Measurements from ENCODE around the gene GIMAP1.
A peak's percentile ranks its signal among the peaks of the same experiment; 100 is the strongest.

The GIMAP1 gene

GRCh38 chr7:150745086-150745485, 28.7 kb downstream of the GIMAP1 start:
- Histone ChIP-seq H3K27me3 (no peaks in the 10 kb centered on the region), H3K36me3 (peaks cover 0 to 11% (median 0%) of the 10 kb centered on the region in 3 donors), H3K27ac (no peak overlapping the region), H3K4me3 (no peak overlapping the region), H3K9me3 (no peaks in the 10 kb centered on the region), H3K4me1 (no peaks in the 10 kb centered on the region)
- intact Hi-C loops (cut with DNase I; ENCODE audit: low total_unique reads), result no loop called here
- DNase-seq, result no peak
- TF ChIP-seq CTCF (IDR thresholded peaks at IDR 0.05), result no peak

- Histone ChIP-seq H3K27me3 (no peaks in the 10 kb centered on the region), H3K27ac (no peak overlapping the region), H3K4me1 (no peaks in the 10 kb centered on the region), H3K9me3 (no peaks in the 10 kb centered on the region), H3K36me3 (peaks cover 0 to 11% (median 0%) of the 10 kb centered on the region in 3 donors), H3K4me3 (no peak overlapping the region)
- DNase-seq, result no peak
- TF ChIP-seq CTCF (IDR thresholded peaks at IDR 0.05), result no peak
- intact Hi-C loops (cut with DNase I; ENCODE audit: low total_unique reads), result no loop called here
Measured at GRCh38 chr7:150745876-150746275, 29.5 kb downstream of the GIMAP1 start.

- intact Hi-C loops (cut with DNase I; ENCODE audit: low total_unique reads), result no loop called here
- TF ChIP-seq CTCF (IDR thresholded peaks at IDR 0.05), result no peak
- no peak overlapping the region for H3K27ac ChIP-seq
Measured at GRCh38 chr7:150746921-150747320, 30.5 kb downstream of the GIMAP1 start.

GRCh38 chr7:150748376-150748775, 32.0 kb downstream of the GIMAP1 start:
- no peaks in the 10 kb centered on the region for H3K4me1 ChIP-seq
- intact Hi-C loops (cut with DNase I; ENCODE audit: low total_unique reads), result no loop called here
- no peak for DNase-seq

More at GRCh38 chr7:150746921-150747320, 30.5 kb downstream of the GIMAP1 start:
- DNase-seq, result no peak
- Histone ChIP-seq H3K9me3 (no peaks in the 10 kb centered on the region), H3K36me3 (peaks cover 0 to 3% (median 0%) of the 10 kb centered on the region in 3 donors), H3K4me3 (no peak overlapping the region), H3K4me1 (no peaks in the 10 kb centered on the region), H3K27me3 (no peaks in the 10 kb centered on the region)

GRCh38 chr7:150751702-150752101, 35.3 kb downstream of the GIMAP1 start:
- Histone ChIP-seq H3K4me3 (no peak overlapping the region), H3K27me3 (peaks cover 0 to 2% of the 10 kb centered on the region in 2 donors), H3K36me3 (no peaks in the 10 kb centered on the region), H3K9me3 (no peaks in the 10 kb centered on the region), H3K4me1 (no peaks in the 10 kb centered on the region), H3K27ac (no peak overlapping the region)
- DNase-seq, result no peak
- TF ChIP-seq CTCF (IDR thresholded peaks at IDR 0.05), result no peak
- intact Hi-C loops (cut with DNase I; ENCODE audit: low total_unique reads), result no loop called here

More at GRCh38 chr7:150748376-150748775, 32.0 kb downstream of the GIMAP1 start:
- no peaks in the 10 kb centered on the region for H3K9me3 ChIP-seq
- H3K27me3 ChIP-seq, result no peaks in the 10 kb centered on the region
- H3K27ac ChIP-seq, result no peak overlapping the region
- TF ChIP-seq CTCF (IDR thresholded peaks at IDR 0.05), result no peak
- H3K36me3 ChIP-seq, result no peaks in the 10 kb centered on the region
- H3K4me3 ChIP-seq, result no peak overlapping the region

- no peaks in the 10 kb centered on the region for H3K4me1 ChIP-seq
- no peaks in the 10 kb centered on the region for H3K36me3 ChIP-seq
- H3K9me3 ChIP-seq, result no peaks in the 10 kb centered on the region
- DNase-seq, result peak in 1 of 2 donors; percentile 42
- no peak overlapping the region for H3K27ac ChIP-seq
- H3K27me3 ChIP-seq, result peaks cover 0 to 2% of the 10 kb centered on the region in 2 donors
- TF ChIP-seq CTCF (IDR thresholded peaks at IDR 0.05), result no peak
- intact Hi-C loops (cut with DNase I; ENCODE audit: low total_unique reads), result no loop called here
- no peak overlapping the region for H3K4me3 ChIP-seq
Measured at GRCh38 chr7:150753239-150753638, 36.8 kb downstream of the GIMAP1 start.

Data from tibial artery (tissue), 4 donors.